HepG2 (cell line): ENCODE results near the gene MXRA7. TPM values are rescaled to one million over a fixed set of nuclear protein-coding genes. Genes with fewer than 3 reads are reported as not detected.

Source experiments
- AKAP8 ChIP-seq: sonication (generic); formaldehyde crosslinking; IDR thresholded peaks from 2 replicates; pipeline ENCODE4 v1.5.1; 2020; ENCODE audit warnings: mild to moderate bottlenecking, missing genetic modification reagents
- NBN ChIP-seq: fragments of 450-650 bp; conservative IDR thresholded peaks from 2 replicates; pipeline ENCODE4 v1.6.1; 2017
- NR3C1 ChIP-seq: sonication (generic); formaldehyde crosslinking; IDR thresholded peaks from 2 replicates; pipeline ENCODE4 v1.4.0; 2020; ENCODE audit warnings: missing genetic modification reagents
- PAWR ChIP-seq: sonication (generic); formaldehyde crosslinking; IDR thresholded peaks from 2 replicates; pipeline ENCODE4 v1.4.0; 2020; ENCODE audit warnings: missing genetic modification reagents, mild to moderate bottlenecking, borderline replicate concordance
- PHF21A ChIP-seq: sonication (generic); formaldehyde crosslinking; IDR thresholded peaks from 2 replicates; pipeline ENCODE4 v1.5.0; 2020; ENCODE audit warnings: mild to moderate bottlenecking, missing genetic modification reagents
- RFXAP ChIP-seq: sonication (generic); formaldehyde crosslinking; IDR thresholded peaks from 2 replicates; pipeline ENCODE4 v1.4.0; 2020; ENCODE audit warnings: missing genetic modification reagents, borderline replicate concordance
- SAP130 ChIP-seq: IDR thresholded peaks from 2 replicates; pipeline ENCODE4 v1.6.1; 2016; ENCODE audit warnings: low read depth
- SMAD9 ChIP-seq: sonication (generic); formaldehyde crosslinking; IDR thresholded peaks from 2 replicates; pipeline ENCODE4 v1.5.1; 2020; ENCODE audit warnings: mild to moderate bottlenecking, missing genetic modification reagents
- SOX6 ChIP-seq, 2 experiments: fragments of 450-650 bp in 1 of 2; sonication (generic) in 1 of 2; formaldehyde crosslinking in 1 of 2; IDR thresholded peaks; 2 replicates each; pipeline versions ENCODE4 v1.4.0 to v1.6.1; 2017 to 2020; ENCODE audit warnings: antibody characterized with exemption in 1 of 2, mild to moderate bottlenecking in 1 of 2, missing genetic modification reagents in 1 of 2
- ZC3H4 ChIP-seq: sonication (generic); formaldehyde crosslinking; IDR thresholded peaks from 2 replicates; pipeline ENCODE4 v1.4.0; 2020; ENCODE audit warnings: missing genetic modification reagents, borderline replicate concordance
- ZFP36L1 ChIP-seq: sonication (generic); formaldehyde crosslinking; IDR thresholded peaks from 2 replicates; pipeline ENCODE4 v1.8.0; 2022; ENCODE audit warnings: mild to moderate bottlenecking, missing genetic modification reagents, moderate library complexity
- ZNF232 ChIP-seq: sonication (generic); formaldehyde crosslinking; IDR thresholded peaks from 2 replicates; pipeline ENCODE4 v1.4.0; 2020; ENCODE audit warnings: missing genetic modification reagents, borderline replicate concordance
- ZNF274 ChIP-seq: sonication (generic); formaldehyde crosslinking; IDR thresholded peaks from 2 replicates; pipeline ENCODE4 v1.5.1; 2020; ENCODE audit warnings: mild to moderate bottlenecking, missing genetic modification reagents
- ZNF75D ChIP-seq: sonication (generic); formaldehyde crosslinking; IDR thresholded peaks from 2 replicates; pipeline ENCODE4 v1.8.1; 2023; ENCODE audit warnings: missing genetic modification reagents, mild to moderate bottlenecking, borderline replicate concordance
- polyA plus RNA-seq, 8 experiments: library from polyadenylated mRNA; depleted of rRNA in 3 of 8; stranded (reverse) in 7 of 8; unstranded in 1 of 8; fragments of >200 nt; fragmentation: Illumina TruSeq in 4 of 8; extraction: Trizol in 4 of 8; gene quantifications; 2 replicates each; pipeline versions ENCODE4 v1.2.1 to v1.2.3, GENCODE V29; 2011 to 2016; ENCODE audit warnings: low read depth in 4 of 8, missing spikeins in 1 of 8, mixed read lengths in 1 of 8; ENCODE audit not compliant: insufficient read depth in 1 of 8
- total RNA-seq, 5 experiments: library from RNA; depleted of rRNA; stranded (reverse); fragments of >200 nt; fragmentation: Illumina TruSeq; extraction: Trizol; gene quantifications; 2 replicates each; pipeline ENCODE4 v1.2.3, GENCODE V29; 2016; ENCODE audit warnings: low read depth in 1 of 5
- TF ChIP-seq, protein P1 (sequence below): sonication (generic); formaldehyde crosslinking; IDR thresholded peaks from 2 replicates; pipeline ENCODE4 v1.4.0; 2020; ENCODE audit warnings: missing genetic modification reagents, mild to moderate bottlenecking, borderline replicate concordance
- TF ChIP-seq, protein P2 (sequence below): sonication (generic); formaldehyde crosslinking; IDR thresholded peaks from 2 replicates; pipeline ENCODE4 v1.5.0; 2020; ENCODE audit warnings: mild to moderate bottlenecking, missing genetic modification reagents, borderline replicate concordance
- TF ChIP-seq, protein P3 (sequence below): sonication (generic); formaldehyde crosslinking; IDR thresholded peaks from 2 replicates; pipeline ENCODE4 v1.4.0; 2020; ENCODE audit warnings: missing genetic modification reagents, borderline replicate concordance
- TF ChIP-seq, protein P4 (sequence below): sonication (generic); formaldehyde crosslinking; conservative IDR thresholded peaks from 2 replicates; pipeline ENCODE4 v1.8.0; 2022; ENCODE audit warnings: mild to moderate bottlenecking, moderate library complexity, missing genetic modification reagents
- TF ChIP-seq, protein P5 (sequence below): sonication (generic); formaldehyde crosslinking; IDR thresholded peaks from 2 replicates; pipeline ENCODE4 v1.5.0; 2020; ENCODE audit warnings: missing genetic modification reagents, mild to moderate bottlenecking, borderline replicate concordance

Gene MXRA7
- total and polyA plus RNA-seq, 2 of the 13 experiments (the other 11 are each of a cell fraction or from before 2014, with no cell fraction given), result 44.8 to 112 TPM

DNA sequence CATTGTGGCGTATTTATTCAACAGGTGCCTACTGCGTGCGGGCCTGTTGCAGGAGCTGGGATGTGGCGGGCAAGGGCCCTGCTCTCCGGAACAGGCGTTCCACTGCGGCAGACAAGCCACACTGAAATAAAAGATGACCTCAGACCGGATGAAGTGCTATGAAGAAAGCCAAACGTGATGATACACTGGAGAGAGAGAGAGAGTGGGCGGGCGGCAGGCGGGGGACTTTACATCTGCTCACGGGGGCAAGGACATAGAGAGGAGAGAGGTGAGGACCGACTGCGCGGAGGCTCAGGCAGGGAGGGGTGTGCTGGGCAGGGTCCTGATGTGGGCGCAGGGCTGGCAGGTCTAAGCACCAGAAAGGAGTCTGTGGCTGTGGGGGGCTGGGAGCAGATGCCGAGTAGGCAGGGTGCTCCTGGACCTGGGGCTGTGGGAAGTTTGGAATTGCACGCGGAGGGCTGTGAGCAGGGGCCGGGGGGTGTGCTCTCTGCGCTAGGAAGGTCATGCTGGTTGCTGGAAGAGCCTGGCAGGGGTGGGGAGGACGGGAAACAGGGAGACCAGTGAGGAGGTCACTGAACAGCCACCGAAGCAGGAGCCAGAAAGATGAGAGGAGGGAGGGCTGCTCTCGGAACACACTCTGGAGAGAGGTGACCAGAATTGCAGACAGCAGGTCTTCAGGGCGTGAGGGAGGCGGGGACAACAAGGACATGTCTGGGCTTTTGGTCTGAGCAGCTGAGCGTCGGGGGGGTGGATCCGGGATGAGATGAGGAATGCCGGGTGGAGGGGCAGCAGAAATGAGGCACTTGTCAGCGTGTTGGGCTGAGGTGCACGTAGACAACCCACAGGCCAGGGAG is 9.9 kb downstream of the MXRA7 start (continued):
- TF ChIP-seq, protein P1, sequence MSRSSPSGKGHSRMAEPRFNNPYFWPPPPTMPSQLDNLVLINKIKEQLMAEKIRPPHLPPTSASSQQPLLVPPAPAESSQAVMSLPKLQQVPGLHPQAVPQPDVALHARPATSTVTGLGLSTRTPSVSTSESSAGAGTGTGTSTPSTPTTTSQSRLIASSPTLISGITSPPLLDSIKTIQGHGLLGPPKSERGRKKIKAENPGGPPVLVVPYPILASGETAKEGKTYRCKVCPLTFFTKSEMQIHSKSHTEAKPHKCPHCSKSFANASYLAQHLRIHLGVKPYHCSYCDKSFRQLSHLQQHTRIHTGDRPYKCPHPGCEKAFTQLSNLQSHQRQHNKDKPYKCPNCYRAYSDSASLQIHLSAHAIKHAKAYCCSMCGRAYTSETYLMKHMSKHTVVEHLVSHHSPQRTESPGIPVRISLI (CRISPR knock-in tag), result 0 out of 2 replicates have a peak, but pooled peaks have one; percentile 41
- TF ChIP-seq NR3C1 (no peak), ZC3H4 (CRISPR knock-in tag) (no peak), SMAD9 (CRISPR knock-in tag) (no peak), ZNF75D (CRISPR knock-in tag) (no peak), SOX6 (IDR thresholded peaks at IDR 0.05) (no peak), SOX6 (CRISPR knock-in tag; IDR thresholded peaks at IDR 0.05) (peak; percentile 90), SAP130 (peak; percentile 88), PHF21A (CRISPR knock-in tag) (peak; percentile 87), PAWR (CRISPR knock-in tag) (0 out of 2 replicates have a peak, but pooled peaks have one; percentile 87), AKAP8 (CRISPR knock-in tag) (peak; percentile 25; the same call in 1 of the 2 replicates), NBN (no peak), ZFP36L1 (CRISPR knock-in tag) (peak; percentile 44), RFXAP (CRISPR knock-in tag) (no peak), ZNF274 (CRISPR knock-in tag) (peak; percentile 72; the same call in 1 of the 2 replicates), ZNF232 (peak; percentile 67; the same call in 1 of the 2 replicates)
- TF ChIP-seq, protein P2, sequence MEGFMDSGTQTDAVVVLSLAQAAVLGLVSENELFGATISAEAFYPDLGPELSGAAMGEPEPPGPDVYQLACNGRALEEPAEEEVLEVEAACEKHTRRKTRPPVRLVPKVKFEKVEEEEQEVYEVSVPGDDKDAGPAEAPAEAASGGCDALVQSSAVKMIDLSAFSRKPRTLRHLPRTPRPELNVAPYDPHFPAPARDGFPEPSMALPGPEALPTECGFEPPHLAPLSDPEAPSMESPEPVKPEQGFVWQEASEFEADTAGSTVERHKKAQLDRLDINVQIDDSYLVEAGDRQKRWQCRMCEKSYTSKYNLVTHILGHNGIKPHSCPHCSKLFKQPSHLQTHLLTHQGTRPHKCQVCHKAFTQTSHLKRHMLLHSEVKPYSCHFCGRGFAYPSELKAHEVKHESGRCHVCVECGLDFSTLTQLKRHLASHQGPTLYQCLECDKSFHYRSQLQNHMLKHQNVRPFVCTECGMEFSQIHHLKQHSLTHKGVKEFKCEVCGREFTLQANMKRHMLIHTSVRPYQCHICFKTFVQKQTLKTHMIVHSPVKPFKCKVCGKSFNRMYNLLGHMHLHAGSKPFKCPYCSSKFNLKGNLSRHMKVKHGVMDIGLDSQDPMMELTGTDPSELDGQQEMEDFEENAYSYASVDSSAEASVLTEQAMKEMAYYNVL (CRISPR knock-in tag), result peak; percentile 98
- TF ChIP-seq, protein P3, sequence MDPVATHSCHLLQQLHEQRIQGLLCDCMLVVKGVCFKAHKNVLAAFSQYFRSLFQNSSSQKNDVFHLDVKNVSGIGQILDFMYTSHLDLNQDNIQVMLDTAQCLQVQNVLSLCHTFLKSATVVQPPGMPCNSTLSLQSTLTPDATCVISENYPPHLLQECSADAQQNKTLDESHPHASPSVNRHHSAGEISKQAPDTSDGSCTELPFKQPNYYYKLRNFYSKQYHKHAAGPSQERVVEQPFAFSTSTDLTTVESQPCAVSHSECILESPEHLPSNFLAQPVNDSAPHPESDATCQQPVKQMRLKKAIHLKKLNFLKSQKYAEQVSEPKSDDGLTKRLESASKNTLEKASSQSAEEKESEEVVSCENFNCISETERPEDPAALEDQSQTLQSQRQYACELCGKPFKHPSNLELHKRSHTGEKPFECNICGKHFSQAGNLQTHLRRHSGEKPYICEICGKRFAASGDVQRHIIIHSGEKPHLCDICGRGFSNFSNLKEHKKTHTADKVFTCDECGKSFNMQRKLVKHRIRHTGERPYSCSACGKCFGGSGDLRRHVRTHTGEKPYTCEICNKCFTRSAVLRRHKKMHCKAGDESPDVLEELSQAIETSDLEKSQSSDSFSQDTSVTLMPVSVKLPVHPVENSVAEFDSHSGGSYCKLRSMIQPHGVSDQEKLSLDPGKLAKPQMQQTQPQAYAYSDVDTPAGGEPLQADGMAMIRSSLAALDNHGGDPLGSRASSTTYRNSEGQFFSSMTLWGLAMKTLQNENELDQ (CRISPR knock-in tag), result no peak
- TF ChIP-seq, protein P4, sequence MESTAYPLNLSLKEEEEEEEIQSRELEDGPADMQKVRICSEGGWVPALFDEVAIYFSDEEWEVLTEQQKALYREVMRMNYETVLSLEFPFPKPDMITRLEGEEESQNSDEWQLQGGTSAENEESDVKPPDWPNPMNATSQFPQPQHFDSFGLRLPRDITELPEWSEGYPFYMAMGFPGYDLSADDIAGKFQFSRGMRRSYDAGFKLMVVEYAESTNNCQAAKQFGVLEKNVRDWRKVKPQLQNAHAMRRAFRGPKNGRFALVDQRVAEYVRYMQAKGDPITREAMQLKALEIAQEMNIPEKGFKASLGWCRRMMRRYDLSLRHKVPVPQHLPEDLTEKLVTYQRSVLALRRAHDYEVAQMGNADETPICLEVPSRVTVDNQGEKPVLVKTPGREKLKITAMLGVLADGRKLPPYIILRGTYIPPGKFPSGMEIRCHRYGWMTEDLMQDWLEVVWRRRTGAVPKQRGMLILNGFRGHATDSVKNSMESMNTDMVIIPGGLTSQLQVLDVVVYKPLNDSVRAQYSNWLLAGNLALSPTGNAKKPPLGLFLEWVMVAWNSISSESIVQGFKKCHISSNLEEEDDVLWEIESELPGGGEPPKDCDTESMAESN (CRISPR knock-in tag), result peak; percentile 81; the same call in 1 of the 2 replicates
- TF ChIP-seq, protein P5, sequence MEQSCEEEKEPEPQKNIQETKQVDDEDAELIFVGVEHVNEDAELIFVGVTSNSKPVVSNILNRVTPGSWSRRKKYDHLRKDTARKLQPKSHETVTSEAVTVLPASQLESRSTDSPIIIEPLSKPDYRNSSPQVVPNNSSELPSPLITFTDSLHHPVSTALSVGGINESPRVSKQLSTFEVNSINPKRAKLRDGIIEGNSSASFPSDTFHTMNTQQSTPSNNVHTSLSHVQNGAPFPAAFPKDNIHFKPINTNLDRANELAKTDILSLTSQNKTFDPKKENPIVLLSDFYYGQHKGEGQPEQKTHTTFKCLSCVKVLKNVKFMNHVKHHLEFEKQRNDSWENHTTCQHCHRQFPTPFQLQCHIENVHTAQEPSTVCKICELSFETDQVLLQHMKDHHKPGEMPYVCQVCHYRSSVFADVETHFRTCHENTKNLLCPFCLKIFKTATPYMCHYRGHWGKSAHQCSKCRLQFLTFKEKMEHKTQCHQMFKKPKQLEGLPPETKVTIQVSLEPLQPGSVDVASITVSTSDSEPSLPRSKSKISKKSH (CRISPR knock-in tag), result peak; percentile 15; the same call in 1 of the 2 replicates
